Hematopoietic multipotent progenitor cell treated with erythropoietin and hydrocortisone succinate and interleukin-3 and kit ligand, for 4 days (in vitro differentiated cells): Measurements from ENCODE around the gene PLSCR3.

Source experiments
- DNase-seq: peaks from one replicate; pipeline ENCODE4 v3.0.0-alpha.2; 2015

The PLSCR3 gene

GRCh38 chr17:7426203-7426863 is 32.0 kb upstream of the PLSCR3 start:
- no peak for DNase-seq

GRCh38 chr17:7425756-7426155 is 31.4 kb upstream of the PLSCR3 start:
- DNase-seq = no peak

DNA sequence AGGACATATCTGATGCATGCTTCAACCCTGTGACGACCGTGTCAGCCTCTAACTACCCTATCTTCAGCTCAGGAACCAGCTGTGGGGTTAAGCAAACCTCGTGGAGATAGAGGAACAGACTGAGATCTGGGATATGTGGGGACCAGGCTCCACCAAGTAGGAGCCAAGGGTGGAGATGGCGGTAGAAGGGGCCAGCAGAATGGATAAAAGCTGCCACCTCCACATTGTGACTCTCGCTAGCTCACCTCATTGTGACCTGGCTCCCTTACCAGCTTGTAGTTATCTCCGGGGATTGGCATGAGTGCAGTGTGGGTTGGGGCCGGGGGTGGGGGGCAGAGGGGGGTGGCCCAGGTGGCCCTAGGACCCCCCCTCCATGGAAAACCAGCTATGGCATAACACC is 31.0 kb upstream of the PLSCR3 start, which contains the start of gene SPEM2:
Gene SPEM2, plus strand, starts transcription at position 301 of the 400 bp plus-strand sequence. Its CDS starts 73 bp downstream, at position 374.
- peak; percentile 42 for DNase-seq

DNA sequence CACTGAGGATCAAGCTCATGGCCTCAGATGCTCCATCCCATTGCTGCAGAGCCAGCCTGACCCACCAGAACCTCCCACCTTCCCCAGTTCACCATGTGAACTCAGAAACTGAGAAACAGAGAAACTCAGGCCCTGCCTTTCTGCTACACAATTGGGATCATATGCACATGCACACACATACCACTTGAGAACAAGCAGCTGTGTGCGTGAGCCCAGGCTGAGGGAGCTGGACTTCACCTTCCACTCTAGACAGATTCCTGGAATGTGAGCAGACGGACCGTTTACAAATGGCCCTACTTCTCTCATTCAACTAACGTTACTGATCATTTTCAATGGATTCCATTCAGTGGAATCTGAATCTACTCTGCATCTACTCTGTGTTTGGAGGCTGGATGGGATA is 29.4 kb upstream of the PLSCR3 start:
- no peak for DNase-seq

GRCh38 chr17:7421186-7421585 is 26.9 kb upstream of the PLSCR3 start:
- DNase-seq = no peak

GRCh38 chr17:7419819-7420610 is 25.7 kb upstream of the PLSCR3 start, which contains the start of gene SPEM1:
TSS of gene SPEM1 (plus strand) at chr17:7420324. CDS start at chr17:7420385, 61 bp downstream.
- no peak for DNase-seq

- DNase-seq = no peak
These were observed 24.3 kb upstream of the PLSCR3 start for GRCh38 chr17:7418472-7419152.

GRCh38 chr17:7417056-7417655 is 22.8 kb upstream of the PLSCR3 start:
- no peak for DNase-seq

DNA sequence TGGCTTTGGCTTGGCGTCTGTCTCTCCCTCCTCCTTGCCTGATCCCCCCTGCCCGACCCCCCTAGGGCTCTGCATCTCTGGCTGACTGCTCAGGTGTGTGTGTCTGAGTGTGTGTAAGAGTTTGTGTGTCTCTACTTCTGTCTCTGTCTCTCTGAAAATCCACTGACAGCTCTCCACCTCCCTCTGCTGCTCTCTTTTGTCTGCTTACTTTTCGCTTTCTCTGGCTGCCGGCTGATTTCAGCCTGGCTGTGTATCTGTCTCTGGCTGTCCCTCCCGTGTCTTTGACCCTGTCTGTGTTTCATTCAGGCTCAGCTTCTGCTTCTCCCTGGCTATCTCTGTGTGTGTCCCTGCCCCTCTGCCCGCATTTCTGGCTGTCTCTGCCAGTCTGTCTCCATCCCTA is 22.0 kb upstream of the PLSCR3 start:
- peak; percentile 30 for DNase-seq

- DNase-seq = no peak
These were observed 21.5 kb upstream of the PLSCR3 start for GRCh38 chr17:7415784-7416183.

DNA sequence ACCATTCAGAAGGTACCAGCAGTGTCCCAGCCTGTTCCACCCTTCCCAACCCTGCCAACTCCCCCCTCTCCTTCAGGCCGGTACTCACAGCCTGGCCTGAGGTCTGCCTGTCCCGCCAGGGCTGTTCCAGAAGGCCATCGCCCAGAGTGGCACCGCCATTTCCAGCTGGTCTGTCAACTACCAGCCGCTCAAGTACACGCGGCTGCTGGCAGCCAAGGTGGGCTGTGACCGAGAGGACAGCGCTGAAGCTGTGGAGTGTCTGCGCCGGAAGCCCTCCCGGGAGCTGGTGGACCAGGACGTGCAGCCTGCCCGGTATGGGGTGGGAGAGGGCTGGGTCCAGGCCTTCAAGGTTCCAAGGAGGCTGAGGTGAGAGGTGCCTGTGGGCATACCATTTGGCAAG is 20.5 kb upstream of the PLSCR3 start:
- DNase-seq = no peak

GRCh38 chr17:7413346-7413985 is 19.1 kb upstream of the PLSCR3 start:
- no peak for DNase-seq

DNA sequence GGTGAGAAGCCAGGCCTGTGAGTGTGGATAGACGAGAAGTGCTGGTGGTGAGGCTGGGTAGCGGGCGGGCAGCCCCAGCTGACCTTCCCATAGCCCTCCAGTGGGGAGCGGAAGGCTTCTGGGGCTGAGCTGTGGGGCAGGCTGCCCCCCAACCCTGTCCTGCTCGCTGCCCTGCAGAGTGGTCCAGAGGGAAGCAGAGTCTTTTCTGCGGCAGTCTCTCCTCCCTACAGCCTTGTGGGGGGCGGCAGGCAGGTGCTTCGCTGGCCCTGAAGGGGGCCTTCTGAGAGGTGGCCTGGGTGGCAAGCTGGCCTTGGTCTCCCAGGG is 17.1 kb upstream of the PLSCR3 start:
- no peak for DNase-seq

- no peak for DNase-seq
These were observed 16.5 kb upstream of the PLSCR3 start for GRCh38 chr17:7410634-7411426.

DNA sequence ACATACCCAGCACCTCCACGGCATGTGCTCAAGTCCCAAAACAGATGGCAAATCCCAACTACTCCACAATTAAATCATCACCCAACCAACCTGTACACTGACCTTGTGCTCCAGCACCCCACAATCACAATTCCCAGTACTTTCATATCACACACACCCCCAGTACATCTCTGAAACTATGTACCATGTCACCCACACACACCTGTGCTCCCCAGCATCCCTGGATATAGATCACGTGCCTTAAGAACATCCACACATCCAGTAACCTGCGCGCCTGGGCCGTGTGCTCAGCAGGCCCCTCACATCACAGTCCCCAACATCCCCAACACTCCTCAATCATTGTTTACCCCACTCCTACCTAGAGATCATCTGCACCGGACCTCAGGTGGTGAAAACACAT is 15.4 kb upstream of the PLSCR3 start:
- no peak for DNase-seq

DNA sequence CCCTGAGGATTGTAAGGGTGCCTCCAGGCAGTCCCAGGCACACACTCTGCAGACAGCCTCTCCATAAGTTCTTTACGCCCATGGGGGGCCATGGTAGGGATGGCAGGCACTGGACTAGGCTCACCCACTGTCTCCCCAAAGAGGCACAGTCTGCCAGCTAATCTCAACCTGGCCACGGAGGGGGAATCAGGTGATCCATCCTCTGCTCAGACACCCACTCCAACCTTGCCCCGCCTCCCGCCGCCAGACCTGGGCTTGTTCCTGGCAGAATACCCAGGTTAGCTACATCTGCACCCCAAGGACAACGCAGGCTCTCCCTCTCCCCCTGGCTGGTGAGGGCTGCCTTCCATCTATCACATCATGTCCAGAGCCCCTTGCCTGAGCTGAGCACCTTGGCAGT is 14.5 kb upstream of the PLSCR3 start:
- no peak for DNase-seq

- peak; percentile 38 for DNase-seq
These were observed 14.0 kb upstream of the PLSCR3 start for GRCh38 chr17:7408252-7408727.

DNA sequence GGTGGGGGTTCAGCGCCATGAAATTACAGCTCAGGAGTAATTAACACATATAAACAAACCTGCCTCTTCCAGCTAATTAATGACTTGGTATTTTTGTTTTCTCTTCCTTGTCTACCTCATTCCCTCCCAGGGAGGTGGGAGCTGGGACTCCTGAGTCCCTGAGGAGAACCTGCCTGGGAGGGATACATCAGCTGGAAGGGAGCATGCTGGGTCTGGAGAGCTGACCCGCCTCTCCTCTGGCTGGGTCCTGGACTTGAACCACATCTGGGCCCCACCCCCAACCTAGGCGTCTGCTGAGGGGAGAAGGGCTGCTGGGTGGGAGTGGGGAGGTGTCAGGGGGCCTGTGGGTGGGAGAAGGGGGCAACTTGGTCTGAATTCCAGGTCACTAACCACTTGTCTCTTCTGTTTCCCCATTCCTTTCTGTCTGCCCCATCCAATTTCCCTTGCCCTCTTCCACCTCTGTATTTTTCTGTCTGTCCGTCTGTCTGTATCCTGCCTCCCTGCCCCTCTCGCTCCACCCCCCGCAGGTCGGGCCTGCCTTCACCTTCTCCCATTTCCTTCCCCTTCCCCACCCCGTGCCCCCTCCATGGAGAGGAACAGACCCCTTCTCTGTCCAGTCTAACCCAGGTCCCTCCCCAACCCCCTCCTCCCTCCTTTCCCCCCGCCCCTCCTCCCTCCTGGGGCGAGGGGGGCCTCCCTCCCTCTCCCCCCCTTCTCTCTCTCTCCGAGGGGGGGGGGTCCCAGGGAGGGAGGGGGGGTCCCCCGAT is 13.3 kb upstream of the PLSCR3 start, which contains the start of gene NLGN2:
Gene NLGN2, plus strand, starts transcription at position 361 of the 767 bp plus-strand sequence. CDS start 411 bp downstream, outside the sequence.
- DNase-seq = no peak

DNA sequence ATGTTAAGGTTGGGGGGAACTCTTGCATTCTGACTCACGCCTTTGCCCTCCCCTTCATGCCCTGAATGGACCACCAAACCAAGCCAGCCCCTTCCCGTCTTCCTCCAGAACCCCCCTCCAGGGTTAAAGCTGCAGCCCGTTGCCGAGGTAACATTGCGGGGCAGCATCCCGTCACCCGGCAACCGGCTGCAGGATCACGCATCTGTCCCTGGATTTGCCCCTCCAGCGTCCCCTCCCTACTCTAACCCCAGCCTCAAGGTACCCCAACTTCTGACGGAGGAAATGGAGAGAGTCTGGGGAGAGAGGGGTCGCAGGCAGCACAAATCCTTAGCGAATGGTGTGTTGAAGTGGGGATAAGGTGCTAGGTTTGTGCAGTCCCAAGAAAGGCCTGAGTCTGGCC is 12.8 kb upstream of the PLSCR3 start:
- DNase-seq = no peak

DNA sequence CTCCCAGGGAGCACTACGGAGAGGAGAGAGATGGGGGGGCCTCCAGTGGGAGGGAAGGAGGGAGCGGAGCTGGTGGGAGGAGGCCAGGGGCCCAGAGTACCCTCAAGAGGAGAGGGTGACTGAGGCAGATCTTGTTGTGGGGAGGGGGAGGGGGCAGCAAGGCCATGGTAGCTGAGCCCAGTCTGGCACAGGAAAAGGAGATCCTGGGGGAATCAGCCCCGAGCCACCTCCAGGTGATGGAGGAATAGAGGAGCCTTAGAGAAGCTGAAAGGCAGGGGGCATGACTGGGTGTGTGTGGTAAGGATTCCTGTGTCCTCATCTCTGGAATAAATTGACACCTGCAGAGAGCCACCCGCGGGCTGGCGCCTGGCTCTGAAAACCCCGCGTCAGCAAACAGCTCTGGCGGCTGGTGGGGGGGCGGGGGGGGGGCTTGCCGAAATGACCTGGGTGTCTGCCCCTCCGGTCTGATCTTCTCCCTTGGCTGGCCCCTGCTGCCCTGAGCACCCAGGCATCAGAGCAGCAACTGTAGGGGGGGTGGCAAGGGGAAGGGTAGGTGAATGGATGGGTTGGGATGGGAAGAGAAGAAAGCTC is 12.0 kb upstream of the PLSCR3 start:
- DNase-seq = no peak
